ENCODE data around the gene MROH8.

GRCh38 chr20:37209661-37210314 is 30.4 kb upstream of the MROH8 start:
- TF ChIP-seq POLR2A (IDR thresholded peaks at IDR 0.05) (no peak), CTCF (IDR thresholded peaks at IDR 0.05) (no peak), EP300 (IDR thresholded peaks at IDR 0.05; ENCODE audit: low read depth) (no peak)

Measured in transverse colon (tissue), 3 donors.